ENCODE results near the gene CFAP65.

GRCh38 chr2:219024059-219024458 is 17.3 kb downstream of the CFAP65 start:
- no peak for TF ChIP-seq CTCF (IDR thresholded peaks at IDR 0.05 in 8 of 11, conservative IDR thresholded peaks at IDR 0.05 in 3 of 11)
- no peak for TF ChIP-seq POLR2AphosphoS5 (IDR thresholded peaks at IDR 0.05)

All from spleen (tissue), 7 donors.